MM.1S (cell line): ENCODE results near the gene RNF149.

Source experiments
- DNase-seq: peaks from one replicate; pipeline ENCODE4 v3.0.0-alpha.2; 2015
- H2AFZ ChIP-seq: fragments of 300-600 bp; sonication (generic); 2 replicates; pipeline ENCODE4 v1.6.0; 2016; ENCODE audit warnings: antibody characterized with exemption, low read length
- H3F3A ChIP-seq: fragments of 300-600 bp; sonication (generic); 2 replicates; pipeline ENCODE4 v1.6.1; 2016; ENCODE audit warnings: mild to moderate bottlenecking, antibody characterized with exemption, low read length, moderate library complexity, mixed read lengths; ENCODE audit not compliant: insufficient read depth
- H3K27ac ChIP-seq: fragments of 300-600 bp; sonication (generic); 2 replicates; pipeline ENCODE4 v1.5.1; 2016; ENCODE audit warnings: mild to moderate bottlenecking, low read length
- H3K27me3 ChIP-seq: fragments of 300-600 bp; sonication (generic); replicated peaks from 2 replicates; pipeline ENCODE4 v1.6.0; 2016; ENCODE audit warnings: low read length; ENCODE audit not compliant: insufficient read depth
- H3K36me3 ChIP-seq: fragments of 300-600 bp; sonication (generic); replicated peaks from 2 replicates; pipeline ENCODE4 v1.6.1; 2016; ENCODE audit warnings: mild to moderate bottlenecking, low read length, mixed read lengths; ENCODE audit not compliant: insufficient read depth
- H3K4me1 ChIP-seq: fragments of 300-600 bp; sonication (generic); 2 replicates; pipeline ENCODE4 v1.6.1; 2016; ENCODE audit warnings: low read length, mixed read lengths
- H3K4me2 ChIP-seq: fragments of 300-600 bp; sonication (generic); 2 replicates; pipeline ENCODE4 v1.6.0; 2016; ENCODE audit warnings: low read depth, low read length
- H3K4me3 ChIP-seq: fragments of 300-600 bp; sonication (generic); 2 replicates; pipeline ENCODE4 v1.5.1; 2016; ENCODE audit warnings: low read length, mixed read lengths
- H3K79me2 ChIP-seq: fragments of 300-600 bp; sonication (generic); 2 replicates; pipeline ENCODE4 v1.6.1; 2016; ENCODE audit warnings: mixed run types, low read length, mixed read lengths
- H3K9ac ChIP-seq: fragments of 300-600 bp; sonication (generic); 2 replicates; pipeline ENCODE4 v1.6.1; 2016; ENCODE audit warnings: low read length, mixed read lengths
- H3K9me2 ChIP-seq: fragments of 300-600 bp; sonication (generic); replicated peaks from 2 replicates; pipeline ENCODE4 v1.6.1; 2016; ENCODE audit warnings: mild to moderate bottlenecking, low read length, mixed read lengths; ENCODE audit not compliant: insufficient read depth
- H3K9me3 ChIP-seq: fragments of 300-600 bp; sonication (generic); replicated peaks from 2 replicates; pipeline ENCODE4 v1.6.1; 2016; ENCODE audit warnings: mild to moderate bottlenecking, low read length, mixed read lengths; ENCODE audit not compliant: insufficient read depth
- H4K20me1 ChIP-seq: fragments of 300-600 bp; sonication (generic); 2 replicates; pipeline ENCODE4 v1.6.1; 2016; ENCODE audit warnings: mild to moderate bottlenecking, low read length, moderate library complexity, mixed read lengths; ENCODE audit not compliant: insufficient read depth
- EZH2 ChIP-seq: fragments of 300-600 bp; sonication (generic); optimal IDR thresholded peaks from 2 replicates; pipeline ENCODE3; 2017; ENCODE audit warnings: low read depth, mild to moderate bottlenecking, antibody characterized with exemption, low read length, mixed read lengths
- EZH2phosphoT487 ChIP-seq: fragments of 300-600 bp; sonication (generic); IDR thresholded peaks from 2 replicates; pipeline ENCODE4 v1.6.1; 2018; ENCODE audit warnings: antibody characterized with exemption, low read length
- TF ChIP-seq, protein P1 (sequence below): fragments of 300-600 bp; sonication (generic); IDR thresholded peaks from 2 replicates; pipeline ENCODE4 v1.5.1; 2016; ENCODE audit warnings: antibody characterized with exemption, low read length, mixed read lengths

The RNF149 gene

DNA sequence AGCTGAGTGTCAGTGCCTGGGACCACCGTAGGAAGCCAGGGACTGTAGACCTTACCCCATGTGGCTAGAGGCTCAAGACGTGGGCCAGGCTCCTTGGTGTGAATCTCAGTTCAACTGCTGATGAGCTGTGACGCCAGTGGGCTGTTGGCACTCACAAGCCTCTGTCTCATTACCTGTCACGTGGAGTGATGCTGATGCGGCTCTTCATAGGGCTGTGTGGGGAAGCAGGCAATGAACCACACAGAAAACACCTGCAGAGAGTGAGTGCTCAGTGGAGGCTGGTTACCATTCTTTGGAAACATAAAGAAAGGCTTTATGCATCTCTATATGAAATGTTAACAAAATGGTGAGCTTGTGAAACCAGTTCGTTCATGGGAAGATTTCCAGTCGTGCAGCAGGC, 42.7 kb upstream of the RNF149 start:
- no peaks in the 10 kb centered on the region for H3K27me3 ChIP-seq
- no peak overlapping the region for H3K9ac ChIP-seq
- H2AFZ ChIP-seq, result no peak overlapping the region
- no peaks in the 10 kb centered on the region for H3K79me2 ChIP-seq
- no peaks in the 10 kb centered on the region for H3K36me3 ChIP-seq
- H3K27ac ChIP-seq, result no peak overlapping the region
- no peaks in the 10 kb centered on the region for H3K9me3 ChIP-seq
- DNase-seq, result no peak
- H3K9me2 ChIP-seq, result no peaks in the 10 kb centered on the region
- TF ChIP-seq, protein P1, sequence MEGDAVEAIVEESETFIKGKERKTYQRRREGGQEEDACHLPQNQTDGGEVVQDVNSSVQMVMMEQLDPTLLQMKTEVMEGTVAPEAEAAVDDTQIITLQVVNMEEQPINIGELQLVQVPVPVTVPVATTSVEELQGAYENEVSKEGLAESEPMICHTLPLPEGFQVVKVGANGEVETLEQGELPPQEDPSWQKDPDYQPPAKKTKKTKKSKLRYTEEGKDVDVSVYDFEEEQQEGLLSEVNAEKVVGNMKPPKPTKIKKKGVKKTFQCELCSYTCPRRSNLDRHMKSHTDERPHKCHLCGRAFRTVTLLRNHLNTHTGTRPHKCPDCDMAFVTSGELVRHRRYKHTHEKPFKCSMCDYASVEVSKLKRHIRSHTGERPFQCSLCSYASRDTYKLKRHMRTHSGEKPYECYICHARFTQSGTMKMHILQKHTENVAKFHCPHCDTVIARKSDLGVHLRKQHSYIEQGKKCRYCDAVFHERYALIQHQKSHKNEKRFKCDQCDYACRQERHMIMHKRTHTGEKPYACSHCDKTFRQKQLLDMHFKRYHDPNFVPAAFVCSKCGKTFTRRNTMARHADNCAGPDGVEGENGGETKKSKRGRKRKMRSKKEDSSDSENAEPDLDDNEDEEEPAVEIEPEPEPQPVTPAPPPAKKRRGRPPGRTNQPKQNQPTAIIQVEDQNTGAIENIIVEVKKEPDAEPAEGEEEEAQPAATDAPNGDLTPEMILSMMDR, result no peak
- no peak for TF ChIP-seq EZH2phosphoT487
- no peak for TF ChIP-seq EZH2
- no peaks in the 10 kb centered on the region for H3K4me1 ChIP-seq
- no peaks in the 10 kb centered on the region for H4K20me1 ChIP-seq
- H3K4me2 ChIP-seq, result no peak overlapping the region
- no peak overlapping the region for H3K4me3 ChIP-seq
- no peaks in the 10 kb centered on the region for H3F3A ChIP-seq

DNA sequence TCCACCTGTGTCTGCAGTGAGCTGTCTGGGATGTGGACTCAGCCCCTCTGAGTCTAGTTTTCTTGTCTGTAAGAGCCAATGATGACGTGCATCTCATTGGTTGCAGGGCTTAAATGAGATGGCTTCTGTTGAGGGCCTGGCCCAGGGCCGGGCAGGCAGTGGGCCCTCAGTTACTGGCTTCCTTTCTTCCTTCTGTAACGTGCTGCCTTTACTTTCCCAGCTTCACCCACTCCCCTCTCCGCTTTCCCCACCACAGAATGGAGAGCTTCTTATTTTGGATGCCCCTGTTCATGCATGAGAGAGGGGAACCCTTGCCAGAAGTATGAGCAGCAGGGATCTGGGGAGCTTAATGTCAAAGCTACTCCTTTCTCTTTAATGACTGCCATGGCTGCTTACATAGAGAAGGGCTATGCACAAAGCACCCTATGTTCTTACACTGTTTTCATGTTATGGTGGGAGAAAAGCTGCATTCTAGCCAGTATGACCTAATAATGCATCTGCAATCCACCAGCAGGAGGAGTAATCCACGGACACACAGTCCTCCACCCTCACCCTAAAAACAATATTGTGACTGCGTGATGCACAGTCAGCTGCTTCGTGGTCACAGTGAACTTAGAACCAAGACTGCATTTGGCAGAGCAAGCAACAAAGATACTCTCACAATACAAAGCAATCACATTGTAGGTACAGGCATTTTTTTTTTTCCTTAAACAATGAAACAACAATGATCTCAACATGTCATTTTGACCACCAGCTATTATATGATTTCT, 41.6 kb upstream of the RNF149 start:
- H3K9me2 ChIP-seq, result no peaks in the 10 kb centered on the region
- no peaks in the 10 kb centered on the region for H4K20me1 ChIP-seq
- H3K79me2 ChIP-seq, result no peaks in the 10 kb centered on the region
- H3K4me3 ChIP-seq, result no peak overlapping the region
- TF ChIP-seq, protein P1, result peak; percentile 22; the same call in 1 of the 2 replicates
- no peak for TF ChIP-seq EZH2phosphoT487
- no peaks in the 10 kb centered on the region for H3K9me3 ChIP-seq
- H3K4me1 ChIP-seq, result no peaks in the 10 kb centered on the region
- DNase-seq, result peak; percentile 55
- H3K36me3 ChIP-seq, result no peaks in the 10 kb centered on the region
- H3K4me2 ChIP-seq, result no peak overlapping the region
- no peak overlapping the region for H3K27ac ChIP-seq
- H3K27me3 ChIP-seq, result no peaks in the 10 kb centered on the region
- H3F3A ChIP-seq, result no peaks in the 10 kb centered on the region
- no peak overlapping the region for H3K9ac ChIP-seq
- H2AFZ ChIP-seq, result no peak overlapping the region

DNA sequence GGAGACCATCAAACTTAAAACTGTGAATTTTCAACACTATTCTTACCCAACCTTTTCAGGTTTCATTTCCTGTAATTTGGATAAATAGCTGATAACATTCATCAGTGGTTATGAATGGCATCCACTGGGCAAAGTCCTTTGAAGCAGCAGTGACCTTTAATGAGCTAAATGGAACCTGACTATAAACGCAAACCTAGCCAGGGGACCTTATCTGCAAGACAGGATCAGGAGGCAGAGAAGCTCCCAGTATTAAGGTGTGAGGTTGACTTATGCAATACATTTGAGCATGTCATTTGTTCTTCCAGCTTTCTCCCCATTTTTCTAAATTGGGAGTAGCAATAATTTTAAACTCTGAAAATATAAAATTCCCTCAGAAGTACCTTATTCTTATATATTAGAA, 40.4 kb upstream of the RNF149 start:
- no peaks in the 10 kb centered on the region for H4K20me1 ChIP-seq
- no peak overlapping the region for H3K27ac ChIP-seq
- no peak overlapping the region for H3K4me3 ChIP-seq
- no peaks in the 10 kb centered on the region for H3K9me2 ChIP-seq
- no peaks in the 10 kb centered on the region for H3K79me2 ChIP-seq
- H3K36me3 ChIP-seq, result no peaks in the 10 kb centered on the region
- TF ChIP-seq EZH2, result no peak
- TF ChIP-seq, protein P1, result no peak
- no peak for TF ChIP-seq EZH2phosphoT487
- H3K27me3 ChIP-seq, result no peaks in the 10 kb centered on the region
- H2AFZ ChIP-seq, result no peak overlapping the region
- H3K4me1 ChIP-seq, result no peaks in the 10 kb centered on the region
- no peak overlapping the region for H3K9ac ChIP-seq
- no peaks in the 10 kb centered on the region for H3K9me3 ChIP-seq
- H3K4me2 ChIP-seq, result no peak overlapping the region
- DNase-seq, result no peak
- no peaks in the 10 kb centered on the region for H3F3A ChIP-seq
